OCI-LY7 (cell line): ENCODE results near the gene DHPS. TPM values are rescaled to one million over a fixed set of nuclear protein-coding genes. Genes with fewer than 3 reads are reported as not detected.
"Not testable (repeated sequence)": the region's sequence is repeated elsewhere in the genome, so short reads cannot be mapped to it uniquely, and the experiment has no call there.

Source experiments
- BruUV-seq: library from RNA; stranded (reverse); fragments of 400-500 nt; replicated peaks from 2 replicates; lab custom pipeline; 2021; lab: Mats Ljungman, UMichigan
- CTCF ChIA-PET: fragments of 300-600 bp; sonication (Branson Sonifier 250); formaldehyde crosslinking; loops from one replicate; lab custom pipeline; 2022; ENCODE audit warnings: antibody characterized with exemption; ENCODE audit not compliant: unreplicated experiment; lab: Charles Lee
- POLR2A ChIA-PET: fragments of 300-600 bp; sonication (Branson Sonifier 250); formaldehyde crosslinking; loops from one replicate; lab custom pipeline; 2022; ENCODE audit warnings: antibody characterized with exemption; lab: Charles Lee
- DNase-seq: peaks from one replicate; pipeline ENCODE4 v3.0.0-alpha.2; 2015; ENCODE audit warnings: low spot score
- H2AFZ ChIP-seq: fragments of 200-600 bp; sonication (generic), shearing (Covaris generic); 2 replicates; pipeline ENCODE4 v1.6.1; 2014; ENCODE audit warnings: mild to moderate bottlenecking, antibody characterized with exemption, low read length, moderate library complexity
- H3K27ac ChIP-seq: fragments of 200-600 bp; sonication (generic); 2 replicates; pipeline ENCODE4 v1.5.1; 2014; ENCODE audit warnings: mixed run types, low read depth, mild to moderate bottlenecking, moderate library complexity, low read length, inconsistent platforms; ENCODE audit not compliant: poor library complexity, severe bottlenecking
- H3K36me3 ChIP-seq: fragments of 200-600 bp; sonication (generic); 2 replicates; pipeline ENCODE4 v1.6.1; 2014; ENCODE audit warnings: mild to moderate bottlenecking, antibody characterized with exemption, low read length, moderate library complexity, mixed read lengths; ENCODE audit not compliant: insufficient read depth
- H3K4me1 ChIP-seq: fragments of 200-600 bp; sonication (generic); 2 replicates; pipeline ENCODE4 v1.5.1; 2014; ENCODE audit warnings: mild to moderate bottlenecking, low read length; ENCODE audit not compliant: insufficient read depth, poor library complexity, severe bottlenecking
- H3K4me2 ChIP-seq: fragments of 200-600 bp; sonication (generic); 2 replicates; pipeline ENCODE4 v1.6.1; 2014; ENCODE audit warnings: mild to moderate bottlenecking, low read length
- H3K4me3 ChIP-seq: fragments of 200-600 bp; sonication (generic); 2 replicates; pipeline ENCODE4 v1.5.1; 2014; ENCODE audit warnings: mild to moderate bottlenecking, low read depth, low read length; ENCODE audit not compliant: poor library complexity, severe bottlenecking
- H3K79me2 ChIP-seq: fragments of 200-600 bp; sonication (generic); 2 replicates; pipeline ENCODE4 v1.6.1; 2016; ENCODE audit warnings: low read depth, mild to moderate bottlenecking, low read length, moderate library complexity, mixed read lengths; ENCODE audit not compliant: insufficient read depth
- H3K9me2 ChIP-seq: fragments of 200-600 bp; sonication (generic); 2 replicates; pipeline ENCODE4 v1.6.1; 2016; ENCODE audit warnings: mild to moderate bottlenecking, low read length, mixed read lengths; ENCODE audit not compliant: insufficient read depth
- H3K9me3 ChIP-seq: fragments of 200-600 bp; sonication (generic); 2 replicates; pipeline ENCODE4 v1.6.1; 2014; ENCODE audit warnings: mild to moderate bottlenecking, mixed run types, low read length, mixed read lengths
- H4K20me1 ChIP-seq: fragments of 200-600 bp; sonication (generic); 2 replicates; pipeline ENCODE4 v1.6.1; 2014; ENCODE audit warnings: mild to moderate bottlenecking, antibody characterized with exemption, low read length, moderate library complexity, mixed read lengths; ENCODE audit not compliant: insufficient read depth
- CTCF ChIP-seq: fragments of 200-600 bp; sonication (generic); conservative IDR thresholded peaks from 2 replicates; pipeline ENCODE4 v1.5.1; 2014; ENCODE audit warnings: mild to moderate bottlenecking, antibody characterized with exemption, low read length, moderate library complexity, mixed read lengths
- EZH2phosphoT487 ChIP-seq: fragments of 200-600 bp; sonication (generic); IDR thresholded peaks from 2 replicates; pipeline ENCODE4 v1.6.1; 2018; ENCODE audit warnings: low read depth, borderline replicate concordance, mild to moderate bottlenecking, mixed run types, antibody characterized with exemption, low read length, moderate library complexity, mixed read lengths
- intact Hi-C: fragments of 100-400 bp; cut with micrococcal nuclease; formaldehyde crosslinking; loops from one replicate; pipeline ENCODE4 v1.10.0; 2022; ENCODE audit not compliant: unreplicated experiment
- total RNA-seq, 2 experiments: library from RNA; depleted of rRNA in 1 of 2; stranded (reverse); fragments of >200 nt in 1 of 2; shearing (Covaris generic) in 1 of 2; gene quantifications; 2 replicates each; pipeline ENCODE4 v1.2.3, GENCODE V29; 2014 to 2022

DHPS gene
- total RNA-seq, 2 experiments from 2014 or later, result 101 to 102 TPM

- TF ChIP-seq CTCF (no peak), EZH2phosphoT487 (no peak)
- ChIA-PET CTCF (no interaction called here), POLR2A (no interaction called here)
- no peak overlapping the region for H3K4me3 ChIP-seq
- H3K9me2 ChIP-seq, result no peaks in the 10 kb centered on the region
- peaks cover 41% of the 10 kb centered on the region for H3K4me1 ChIP-seq
- no TSS peak for BruUV-seq
- H3K79me2 ChIP-seq, result peaks cover 57% of the 10 kb centered on the region
- peaks cover 65% of the 10 kb centered on the region for H3K36me3 ChIP-seq
- no peak overlapping the region for H3K27ac ChIP-seq
- intact Hi-C loops, result no loop called here
- no peak overlapping the region for H2AFZ ChIP-seq
- peak; percentile 10 for DNase-seq
- H3K4me2 ChIP-seq, result no peak overlapping the region
- peaks cover 9% of the 10 kb centered on the region for H4K20me1 ChIP-seq
- H3K9me3 ChIP-seq, result no peaks in the 10 kb centered on the region
Measured at GRCh38 chr19:12730064-12730463, 48.4 kb upstream of the DHPS start.

GRCh38 chr19:12727745-12728433, 46.2 kb upstream of the DHPS start:
- no peak overlapping the region for H3K4me3 ChIP-seq
- TF ChIP-seq EZH2phosphoT487, result no peak
- no peak for TF ChIP-seq CTCF
- no peak overlapping the region for H2AFZ ChIP-seq
- H3K4me1 ChIP-seq, result peaks cover 41% of the 10 kb centered on the region
- ChIA-PET CTCF (no interaction called here), POLR2A (no interaction called here)
- H3K79me2 ChIP-seq, result peaks cover 49% of the 10 kb centered on the region
- peaks cover 5% of the 10 kb centered on the region for H4K20me1 ChIP-seq
- intact Hi-C loops, result no loop called here
- peaks cover 61% of the 10 kb centered on the region for H3K36me3 ChIP-seq
- H3K4me2 ChIP-seq, result no peak overlapping the region
- H3K9me3 ChIP-seq, result no peaks in the 10 kb centered on the region
- DNase-seq, result no peak
- no TSS peak for BruUV-seq
- no peaks in the 10 kb centered on the region for H3K9me2 ChIP-seq
- no peak overlapping the region for H3K27ac ChIP-seq

GRCh38 chr19:12726988-12727316, 45.3 kb upstream of the DHPS start:
- CTCF ChIA-PET, result no interaction called here
- Histone ChIP-seq H2AFZ (no peak overlapping the region), H4K20me1 (no peaks in the 10 kb centered on the region), H3K4me2 (peak overlapping the region; percentile 32; the same call in 1 of the 2 replicates), H3K27ac (peak overlapping the region; percentile 63), H3K9me2 (no peaks in the 10 kb centered on the region), H3K36me3 (peaks cover 57% of the 10 kb centered on the region), H3K9me3 (no peaks in the 10 kb centered on the region), H3K4me1 (peaks cover 32% of the 10 kb centered on the region), H3K79me2 (peaks cover 49% of the 10 kb centered on the region), H3K4me3 (no peak overlapping the region)
- TF ChIP-seq EZH2phosphoT487 (no peak), CTCF (no peak)
- POLR2A ChIA-PET, result no interaction called here
- intact Hi-C loops, result no loop called here
- no TSS peak for BruUV-seq
- peak; percentile 39 for DNase-seq

GRCh38 chr19:12725612-12726011, 43.9 kb upstream of the DHPS start:
- H3K9me3 ChIP-seq, H3K9me2 ChIP-seq, POLR2A ChIA-PET, H3K4me3 ChIP-seq, H2AFZ ChIP-seq, intact Hi-C loops, DNase-seq, BruUV-seq, H3K27ac ChIP-seq, H3K4me2 ChIP-seq, H4K20me1 ChIP-seq: not testable (repeated sequence)
- H3K36me3 ChIP-seq, result peaks cover 55% of the 10 kb centered on the region
- peaks cover 49% of the 10 kb centered on the region for H3K79me2 ChIP-seq
- CTCF ChIA-PET, result interaction anchor here (0.7 kb wide), 1 partner anchor 21 kb away, joined by 4 read pairs; no protein-coding TSS in a partner anchor
- peaks cover 35% of the 10 kb centered on the region for H3K4me1 ChIP-seq
